PFSK-1 (cell line): Measurements from ENCODE around the gene SUPT3H.

Source experiments
- FOXP2 ChIP-seq: optimal IDR thresholded peaks from 2 replicates; pipeline ENCODE3; 2011; ENCODE audit warnings: borderline replicate concordance, control low read depth, inconsistent platforms; ENCODE audit not compliant: insufficient read depth; ENCODE audit errors: extremely low read length, extremely low read depth
- POLR2AphosphoS5 ChIP-seq: IDR thresholded peaks from 2 replicates; pipeline ENCODE4 v1.6.1; 2012; ENCODE audit warnings: low read depth, mild to moderate bottlenecking, control low read depth, low read length, moderate library complexity
- REST ChIP-seq, 2 experiments: IDR thresholded peaks; 2 replicates each; pipeline versions ENCODE4 v1.6.1 to v1.8.0; 2011 to 2012; ENCODE audit warnings: low read depth in 2 of 2, low read length in 2 of 2, control low read depth in 1 of 2, inconsistent platforms in 1 of 2, mild to moderate bottlenecking in 1 of 2, moderate library complexity in 1 of 2; ENCODE audit not compliant: insufficient read depth in 1 of 2
- SIN3A ChIP-seq: IDR thresholded peaks from 2 replicates; pipeline ENCODE4 v1.6.1; 2012; ENCODE audit warnings: mild to moderate bottlenecking, low read length, moderate library complexity, borderline replicate concordance; ENCODE audit not compliant: insufficient read depth
- TAF1 ChIP-seq: IDR thresholded peaks from 2 replicates; pipeline ENCODE4 v1.6.1; 2012; ENCODE audit warnings: low read length, control low read depth, borderline replicate concordance; ENCODE audit not compliant: insufficient read depth

Gene SUPT3H

GRCh38 chr6:45351667-45352066 lies 26.1 kb downstream of the SUPT3H start:
- no peak for TF ChIP-seq POLR2AphosphoS5
- TF ChIP-seq TAF1 = no peak

- TF ChIP-seq TAF1 (no peak), FOXP2 (no peak), POLR2AphosphoS5 (no peak), REST (IDR thresholded peaks at IDR 0.05; ENCODE audit: insufficient read depth in 1 of 2, low read depth in 2 of 2, low read length in 2 of 2) (no peak), SIN3A (no peak)
Measured at GRCh38 chr6:45351076-45351475, 26.7 kb downstream of the SUPT3H start.

GRCh38 chr6:45350186-45350710 lies 27.5 kb downstream of the SUPT3H start:
- TF ChIP-seq SIN3A (no peak), FOXP2 (no peak), POLR2AphosphoS5 (no peak), REST (IDR thresholded peaks at IDR 0.05; ENCODE audit: insufficient read depth in 1 of 2, low read depth in 2 of 2, low read length in 2 of 2) (no peak), TAF1 (no peak)

DNA sequence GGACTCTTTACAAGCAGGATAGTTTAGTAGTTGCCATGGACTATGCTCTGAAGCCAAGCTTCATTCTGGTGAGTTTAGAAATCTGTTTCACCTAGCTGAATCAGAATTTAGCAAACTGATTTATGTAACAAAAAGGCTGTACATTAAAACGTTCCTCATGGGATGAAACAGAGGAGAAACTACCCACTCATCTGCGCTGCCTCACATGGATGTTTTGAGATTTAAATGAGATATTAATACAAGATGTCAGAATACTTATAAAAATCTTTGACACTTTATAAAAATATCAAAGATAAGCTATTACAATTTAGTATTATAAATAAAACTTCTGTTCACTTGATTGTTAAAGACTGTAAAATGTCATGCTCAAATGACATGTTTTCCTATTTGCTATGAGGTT lies 32.8 kb downstream of the SUPT3H start:
- no peak for TF ChIP-seq FOXP2
- no peak for TF ChIP-seq SIN3A
- TF ChIP-seq REST (IDR thresholded peaks at IDR 0.05; ENCODE audit: insufficient read depth in 1 of 2, low read depth in 2 of 2, low read length in 2 of 2) = no peak
- TF ChIP-seq POLR2AphosphoS5 = no peak
- no peak for TF ChIP-seq TAF1

GRCh38 chr6:45328523-45328922 lies 49.2 kb downstream of the SUPT3H start:
- TF ChIP-seq REST (IDR thresholded peaks at IDR 0.05; ENCODE audit: insufficient read depth in 1 of 2, low read depth in 2 of 2, low read length in 2 of 2) (no peak), TAF1 (no peak), FOXP2 (no peak), SIN3A (no peak), POLR2AphosphoS5 (no peak)
